Psoas muscle (tissue), 8 donors: ENCODE results near the gene ASPG. TPM values are rescaled to one million over a fixed set of nuclear protein-coding genes. Genes with fewer than 3 reads are reported as not detected.

Experiments used
- ATAC-seq, 4 donors: fragments of 200-7000 bp; cut with Tn5 transposase; one replicate each; pipeline ENCODE4 v1.9.1; 2020; ENCODE audit warnings: moderate library complexity in 3 of 4, mild to moderate bottlenecking in 2 of 4
- DNase-seq, 2 donors: peaks; one replicate each; pipeline ENCODE4 v3.0.0-alpha.2; 2020
- H3K27ac ChIP-seq: fragments of 200-600 bp; one replicate; pipeline ENCODE4 v1.8.0; 2022
- H3K27me3 ChIP-seq, 3 donors: fragments of 200-600 bp in 1 of 3; one replicate each; pipeline versions ENCODE4 v1.6.1 to v1.8.0; 2013 to 2022; ENCODE audit warnings: low read length in 2 of 3, mild to moderate bottlenecking in 2 of 3, moderate library complexity in 1 of 3; ENCODE audit not compliant: insufficient read depth in 3 of 3
- H3K36me3 ChIP-seq, 2 donors: fragments of 200-600 bp in 1 of 2; one replicate each; pipeline versions ENCODE4 v1.6.1 to v1.8.0; 2013 to 2022; ENCODE audit warnings: low read depth in 1 of 2, mild to moderate bottlenecking in 1 of 2, moderate library complexity in 1 of 2; ENCODE audit not compliant: insufficient read depth in 1 of 2
- H3K4me1 ChIP-seq: fragments of 200-600 bp; one replicate; pipeline ENCODE4 v1.8.0; 2022
- H3K4me3 ChIP-seq: fragments of 200-600 bp; one replicate; pipeline ENCODE4 v1.8.0; 2022; ENCODE audit warnings: mild to moderate bottlenecking
- H3K9me3 ChIP-seq: fragments of 200-600 bp; one replicate; pipeline ENCODE4 v1.8.0; 2022
- CTCF ChIP-seq: fragments of 200-600 bp; IDR thresholded peaks from one replicate; pipeline ENCODE4 v1.8.0; 2022; ENCODE audit warnings: antibody characterized with exemption
- WGBS, 3 donors: extraction: QIAGEN DNeasy Blood & Tissue Kit; methylation state at CpG; one replicate each; pipeline versions ENCODE4 v1.1.6 to v1.1.7; 2013; 5-methylcytosine and 5-hydroxymethylcytosine counted together
- intact Hi-C, 2 donors: fragments of 100-400 bp; cut with DNase I; formaldehyde crosslinking; loops; one replicate each; pipeline versions ENCODE4 v1.11.0 to v1.14.2; 2022
- polyA plus RNA-seq, 3 donors: library from polyadenylated mRNA; stranded (reverse); fragments of 200-250 nt; gene quantifications; one replicate each; pipeline ENCODE4 v1.2.3, GENCODE V29; 2013
- total RNA-seq, 4 donors: library from RNA; stranded (reverse); fragmentation: NEBNext Ultra II Directional in 2 of 4; extraction: Animal tissue kit (Norgen Biotek cat#: 25700) in 2 of 4; gene quantifications; one replicate each; pipeline versions ENCODE4 v1.2.1 to v1.2.4, GENCODE V29; 2021 to 2023
- donor health status: healthy with polysubstance abuse.
- donor health status: DM: no; HTN: no; CAD: no; lungs with moderate emphysema.
- donor health status: Bipolar disorder and iron deficiency.
- donor health status: healthy.
- donor health status: DM: yes; HTN: yes; CAD: no.
- donor health status: DM: no; HTN: no; CAD: no.
- donor health status: DM: no; HTN: no; CAD: no.
- donor health status: DM: yes; HTN: yes; CAD: no.

ASPG gene
- total and polyA plus RNA-seq, 7 donors, result 0.04 to 0.84 (median 0.33) TPM; not detected in 1

DNA sequence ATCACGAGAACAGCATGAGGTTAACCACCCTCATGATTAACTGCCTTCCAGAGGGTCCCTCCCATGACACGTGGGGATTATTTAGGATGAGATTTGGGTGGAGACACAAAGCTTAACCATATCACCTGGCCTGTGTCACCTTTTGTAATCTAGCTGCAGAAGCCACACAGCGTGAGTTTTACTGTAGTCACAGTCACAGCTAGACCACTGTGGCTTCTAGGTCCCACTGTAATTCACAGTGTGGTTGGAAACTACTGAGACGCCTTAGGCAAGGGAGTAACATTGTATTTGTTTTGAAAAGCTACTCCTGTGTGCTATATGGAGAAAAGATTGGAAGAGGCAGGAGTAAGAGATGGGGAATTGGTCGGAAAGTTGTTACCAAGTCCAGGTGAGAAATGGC is 46.3 kb upstream of the ASPG start:
- no peak overlapping the region for H3K4me3 ChIP-seq
- no peaks in the 10 kb centered on the region for H3K36me3 ChIP-seq
- ATAC-seq (no peak), DNase-seq (no peak)
- intact Hi-C loops, result no loop called here
- H3K9me3 ChIP-seq, result no peaks in the 10 kb centered on the region
- WGBS, 3 donors, result 75 to 82% (median 76%) methylated on average over 5 of the region's 5 CpGs
- no peaks in the 10 kb centered on the region for H3K4me1 ChIP-seq
- peaks cover 0 to 35% (median 3%) of the 10 kb centered on the region in 3 donors for H3K27me3 ChIP-seq
- H3K27ac ChIP-seq, result no peak overlapping the region
- no peak for TF ChIP-seq CTCF

- TF ChIP-seq CTCF, result no peak
- WGBS, 3 donors, result 33 to 40% (median 39%) methylated on average over 5 of the region's 5 CpGs
- H3K9me3 ChIP-seq, result no peaks in the 10 kb centered on the region
- peaks cover 0 to 30% (median 3%) of the 10 kb centered on the region in 3 donors for H3K27me3 ChIP-seq
- DNase-seq (no peak), ATAC-seq (no peak)
- no peaks in the 10 kb centered on the region for H3K4me1 ChIP-seq
- H3K27ac ChIP-seq, result no peak overlapping the region
- H3K36me3 ChIP-seq, result no peaks in the 10 kb centered on the region
- intact Hi-C loops, result no loop called here
- H3K4me3 ChIP-seq, result no peak overlapping the region
These were observed 45.0 kb upstream of the ASPG start for GRCh38 chr14:104040539-104040938.

DNA sequence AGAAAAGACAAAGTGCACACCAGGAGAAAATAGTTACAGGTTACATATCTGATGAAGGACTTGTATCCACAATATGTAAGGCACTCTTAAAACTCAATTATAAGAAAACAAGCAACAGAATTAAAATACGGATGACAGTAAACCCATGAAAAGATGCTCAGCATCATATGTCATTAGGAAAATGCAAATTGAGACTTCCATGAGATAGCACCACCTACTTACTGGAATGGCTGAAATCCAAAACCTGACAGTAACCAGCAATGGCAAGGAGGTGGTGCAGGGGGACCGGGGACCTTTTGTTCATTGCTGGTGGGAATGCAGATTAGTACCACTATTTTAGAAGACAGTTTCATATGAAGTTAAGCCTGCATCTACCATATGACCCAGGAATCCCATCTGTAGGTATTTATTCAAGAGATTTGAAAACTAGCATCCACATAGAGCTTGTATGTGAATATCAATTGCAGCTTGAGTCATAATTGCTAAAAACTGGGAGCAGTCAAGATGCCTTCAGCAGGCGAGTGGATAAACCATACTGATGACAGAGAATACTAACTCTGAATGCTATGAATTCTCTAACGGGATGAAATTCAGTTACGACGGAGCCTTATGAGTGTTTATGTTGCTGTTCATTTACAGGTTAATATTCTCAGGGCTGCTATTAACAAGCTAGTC is 43.9 kb upstream of the ASPG start:
- no peak for ATAC-seq
- Histone ChIP-seq H3K4me1 (no peaks in the 10 kb centered on the region), H3K27me3 (peaks cover 0 to 30% (median 3%) of the 10 kb centered on the region in 3 donors), H3K4me3 (no peak overlapping the region), H3K9me3 (no peaks in the 10 kb centered on the region), H3K27ac (no peak overlapping the region), H3K36me3 (no peaks in the 10 kb centered on the region)
- WGBS, 3 donors, result 83 to 87% (median 85%) methylated on average over 6 of the region's 6 CpGs
- intact Hi-C loops, result no loop called here
- DNase-seq, result no peak
- TF ChIP-seq CTCF, result no peak

DNA sequence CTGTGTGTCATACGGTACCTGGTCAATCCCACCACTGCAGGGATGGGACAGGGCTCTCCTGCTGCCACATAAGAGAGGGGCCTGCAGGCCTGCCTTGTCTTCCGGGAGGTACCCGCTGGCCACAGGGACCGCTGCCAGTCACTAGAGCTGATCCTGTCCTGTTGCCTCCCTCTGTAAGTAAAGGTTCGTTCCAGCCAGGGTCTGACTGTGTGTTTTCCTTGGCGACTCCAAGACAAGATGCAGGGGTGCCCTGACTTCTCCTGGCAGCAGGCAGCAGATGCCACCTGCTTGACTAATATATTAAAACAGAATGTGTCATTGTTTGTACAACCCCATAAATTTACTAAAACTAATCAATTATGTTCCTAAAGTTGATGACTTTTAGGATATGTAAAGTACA is 41.5 kb upstream of the ASPG start:
- Histone ChIP-seq H3K27me3 (peaks cover 0 to 22% (median 0%) of the 10 kb centered on the region in 3 donors), H3K4me3 (no peak overlapping the region), H3K36me3 (no peaks in the 10 kb centered on the region), H3K4me1 (no peaks in the 10 kb centered on the region), H3K9me3 (no peaks in the 10 kb centered on the region), H3K27ac (no peak overlapping the region)
- intact Hi-C loops, result no loop called here
- DNase-seq (no peak), ATAC-seq (no peak)
- 70 to 74% (median 73%) methylated on average over 6 of the region's 6 CpGs for WGBS, 3 donors
- no peak for TF ChIP-seq CTCF

DNA sequence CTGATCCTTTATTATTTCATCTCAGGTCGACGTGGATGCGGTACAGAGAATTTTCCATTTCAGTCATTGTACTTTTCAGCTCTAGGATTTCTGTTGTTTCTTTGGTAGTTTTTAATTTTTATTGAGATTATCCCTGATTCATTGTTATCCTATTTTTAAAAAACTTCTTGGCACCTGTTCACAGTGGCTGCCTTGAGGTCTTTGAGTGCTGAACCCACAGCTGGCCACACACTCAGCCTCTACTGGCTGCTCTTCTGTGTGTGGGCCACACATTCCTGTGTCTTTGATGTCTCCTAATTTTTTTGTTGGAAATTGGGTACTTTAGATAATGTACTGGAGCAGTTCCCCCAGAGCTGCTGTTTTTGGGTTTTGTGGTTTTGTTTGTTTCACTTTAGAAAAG is 37.7 kb upstream of the ASPG start:
- 95 to 96% (median 95%) methylated on average over 3 of the region's 3 CpGs for WGBS, 3 donors
- Histone ChIP-seq H3K4me1 (no peaks in the 10 kb centered on the region), H3K27me3 (peaks cover 0 to 6% (median 0%) of the 10 kb centered on the region in 3 donors), H3K9me3 (no peaks in the 10 kb centered on the region), H3K36me3 (no peaks in the 10 kb centered on the region), H3K27ac (no peak overlapping the region), H3K4me3 (no peak overlapping the region)
- DNase-seq (no peak), ATAC-seq (no peak)
- TF ChIP-seq CTCF, result no peak
- intact Hi-C loops, result no loop called here
